Measurements from ENCODE around the gene PLXNA1.

The PLXNA1 gene

GRCh38 chr3:126983276-126983652 is 349 bp downstream of the PLXNA1 start:
- TF ChIP-seq TAF1 (IDR thresholded peaks at IDR 0.05; ENCODE audit: borderline replicate concordance, low read depth, low read length), result no peak
- no peak for TF ChIP-seq POLR2A (IDR thresholded peaks at IDR 0.05; ENCODE audit: low read depth, low read length)
- TF ChIP-seq POLR2AphosphoS5 (IDR thresholded peaks at IDR 0.05; ENCODE audit: low read depth, low read length), result no peak
- FAIRE-seq, result no peak
- DNase-seq (ENCODE audit: insufficient read length), result peak; percentile 56

GRCh38 chr3:126983653-126984390 is 907 bp downstream of the PLXNA1 start:
- FAIRE-seq, result no peak
- no peak for DNase-seq (ENCODE audit: insufficient read length)
- TF ChIP-seq TAF1 (IDR thresholded peaks at IDR 0.05; ENCODE audit: borderline replicate concordance, low read depth, low read length) (no peak), POLR2A (IDR thresholded peaks at IDR 0.05; ENCODE audit: low read depth, low read length) (no peak), POLR2AphosphoS5 (IDR thresholded peaks at IDR 0.05; ENCODE audit: low read depth, low read length) (no peak)

- TF ChIP-seq POLR2AphosphoS5 (IDR thresholded peaks at IDR 0.05; ENCODE audit: low read depth, low read length) (no peak), POLR2A (IDR thresholded peaks at IDR 0.05; ENCODE audit: low read depth, low read length) (no peak), TAF1 (IDR thresholded peaks at IDR 0.05; ENCODE audit: borderline replicate concordance, low read depth, low read length) (no peak)
- DNase-seq (ENCODE audit: insufficient read length), result no peak
These were observed 1.6 kb downstream of the PLXNA1 start for GRCh38 chr3:126984391-126985131.

GRCh38 chr3:126985132-126985985 is 2.4 kb downstream of the PLXNA1 start:
- TF ChIP-seq POLR2A (IDR thresholded peaks at IDR 0.05; ENCODE audit: low read depth, low read length) (no peak), TAF1 (IDR thresholded peaks at IDR 0.05; ENCODE audit: borderline replicate concordance, low read depth, low read length) (no peak), POLR2AphosphoS5 (IDR thresholded peaks at IDR 0.05; ENCODE audit: low read depth, low read length) (no peak)
- DNase-seq (ENCODE audit: insufficient read length), result no peak
- FAIRE-seq, result no peak

More at GRCh38 chr3:126984391-126985131, 1.6 kb downstream of the PLXNA1 start:
- FAIRE-seq, result no peak

- DNase-seq (ENCODE audit: insufficient read length) (no peak), FAIRE-seq (no peak)
- no peak for TF ChIP-seq POLR2AphosphoS5 (IDR thresholded peaks at IDR 0.05; ENCODE audit: low read depth, low read length)
- TF ChIP-seq TAF1 (IDR thresholded peaks at IDR 0.05; ENCODE audit: borderline replicate concordance, low read depth, low read length), result no peak
- no peak for TF ChIP-seq POLR2A (IDR thresholded peaks at IDR 0.05; ENCODE audit: low read depth, low read length)
These were observed 3.1 kb downstream of the PLXNA1 start for GRCh38 chr3:126986001-126986400.

GRCh38 chr3:126987129-126987528 is 4.2 kb downstream of the PLXNA1 start:
- DNase-seq (ENCODE audit: insufficient read length), result no peak
- no peak for FAIRE-seq
- TF ChIP-seq POLR2A (IDR thresholded peaks at IDR 0.05; ENCODE audit: low read depth, low read length), result no peak
- TF ChIP-seq POLR2AphosphoS5 (IDR thresholded peaks at IDR 0.05; ENCODE audit: low read depth, low read length), result no peak

GRCh38 chr3:126987596-126987995 is 4.7 kb downstream of the PLXNA1 start:
- no peak for FAIRE-seq
- no peak for DNase-seq (ENCODE audit: insufficient read length)
- TF ChIP-seq TAF1 (IDR thresholded peaks at IDR 0.05; ENCODE audit: borderline replicate concordance, low read depth, low read length) (no peak), POLR2A (IDR thresholded peaks at IDR 0.05; ENCODE audit: low read depth, low read length) (no peak), POLR2AphosphoS5 (IDR thresholded peaks at IDR 0.05; ENCODE audit: low read depth, low read length) (no peak)

- FAIRE-seq, result no peak
These were observed 5.6 kb downstream of the PLXNA1 start for GRCh38 chr3:126988451-126989021.

GRCh38 chr3:126989316-126990023 is 6.6 kb downstream of the PLXNA1 start:
- DNase-seq (ENCODE audit: insufficient read length) (no peak), FAIRE-seq (no peak)
- no peak for TF ChIP-seq TAF1 (IDR thresholded peaks at IDR 0.05; ENCODE audit: borderline replicate concordance, low read depth, low read length)
- no peak for TF ChIP-seq POLR2AphosphoS5 (IDR thresholded peaks at IDR 0.05; ENCODE audit: low read depth, low read length)
- TF ChIP-seq POLR2A (IDR thresholded peaks at IDR 0.05; ENCODE audit: low read depth, low read length), result no peak

More at GRCh38 chr3:126988451-126989021, 5.6 kb downstream of the PLXNA1 start:
- TF ChIP-seq TAF1 (IDR thresholded peaks at IDR 0.05; ENCODE audit: borderline replicate concordance, low read depth, low read length) (no peak), POLR2A (IDR thresholded peaks at IDR 0.05; ENCODE audit: low read depth, low read length) (no peak), POLR2AphosphoS5 (IDR thresholded peaks at IDR 0.05; ENCODE audit: low read depth, low read length) (no peak)
- DNase-seq (ENCODE audit: insufficient read length), result no peak

- DNase-seq (ENCODE audit: insufficient read length) (no peak), FAIRE-seq (no peak)
- TF ChIP-seq TAF1 (IDR thresholded peaks at IDR 0.05; ENCODE audit: borderline replicate concordance, low read depth, low read length) (no peak), POLR2AphosphoS5 (IDR thresholded peaks at IDR 0.05; ENCODE audit: low read depth, low read length) (no peak), POLR2A (IDR thresholded peaks at IDR 0.05; ENCODE audit: low read depth, low read length) (no peak)
These were observed 7.2 kb downstream of the PLXNA1 start for GRCh38 chr3:126990024-126990700.
